HG03175 (cell line): ENCODE measurements around the gene NR1D1.

Experiments used
- ATAC-seq: cut with Tn5 transposase; IDR thresholded peaks from one replicate; pipeline ENCODE4 v1.9.1; 2021; ENCODE audit warnings: mild to moderate bottlenecking, moderate library complexity; ENCODE audit not compliant: unreplicated experiment

Gene NR1D1

DNA sequence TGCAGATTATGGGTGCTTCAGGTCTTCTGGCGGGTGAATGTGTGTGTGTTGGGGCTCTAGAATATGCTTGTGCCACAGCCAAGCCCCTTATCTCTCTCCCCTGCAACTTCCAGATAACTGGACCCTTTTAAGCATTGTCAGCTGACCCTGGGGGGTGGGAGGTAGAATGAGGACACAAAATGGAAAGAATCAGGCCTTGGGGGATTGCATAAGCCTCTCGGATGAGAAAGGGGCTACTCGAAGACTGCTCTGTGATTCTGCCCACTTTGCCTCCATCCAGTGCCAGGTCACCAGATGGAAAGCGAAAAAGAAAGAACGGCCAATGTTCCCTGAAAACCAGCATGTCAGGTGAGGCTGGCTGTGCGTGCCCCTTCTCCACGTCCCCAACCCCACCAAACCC, 23.8 kb downstream of the NR1D1 start:
- no peak for ATAC-seq

DNA sequence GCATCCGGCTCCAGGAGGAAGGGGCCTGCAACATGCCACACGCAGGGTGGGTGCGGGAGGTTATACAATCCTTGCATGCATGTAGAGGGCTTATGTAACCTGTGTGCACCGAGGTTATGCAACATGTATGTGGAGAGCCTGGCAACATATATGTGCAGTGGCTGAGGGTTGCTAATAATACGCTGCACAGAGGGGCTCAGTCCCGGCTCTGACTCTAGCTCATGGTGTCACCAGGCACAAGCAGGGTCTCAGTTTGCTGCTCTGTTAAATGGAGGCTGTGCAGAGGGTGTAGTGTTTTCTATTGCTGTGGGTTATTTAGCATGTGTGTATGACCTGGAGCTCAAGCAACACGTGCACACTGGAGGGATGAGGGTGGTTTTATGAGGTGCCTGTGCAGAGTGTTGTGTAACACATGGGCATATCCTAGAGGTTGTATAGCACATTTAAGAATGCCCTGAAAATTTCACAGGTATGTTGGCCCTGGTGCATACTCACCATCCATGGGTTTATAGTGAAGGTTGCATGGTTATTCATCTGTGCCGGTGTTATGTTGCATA, 24.4 kb downstream of the NR1D1 start:
- no peak for ATAC-seq

DNA sequence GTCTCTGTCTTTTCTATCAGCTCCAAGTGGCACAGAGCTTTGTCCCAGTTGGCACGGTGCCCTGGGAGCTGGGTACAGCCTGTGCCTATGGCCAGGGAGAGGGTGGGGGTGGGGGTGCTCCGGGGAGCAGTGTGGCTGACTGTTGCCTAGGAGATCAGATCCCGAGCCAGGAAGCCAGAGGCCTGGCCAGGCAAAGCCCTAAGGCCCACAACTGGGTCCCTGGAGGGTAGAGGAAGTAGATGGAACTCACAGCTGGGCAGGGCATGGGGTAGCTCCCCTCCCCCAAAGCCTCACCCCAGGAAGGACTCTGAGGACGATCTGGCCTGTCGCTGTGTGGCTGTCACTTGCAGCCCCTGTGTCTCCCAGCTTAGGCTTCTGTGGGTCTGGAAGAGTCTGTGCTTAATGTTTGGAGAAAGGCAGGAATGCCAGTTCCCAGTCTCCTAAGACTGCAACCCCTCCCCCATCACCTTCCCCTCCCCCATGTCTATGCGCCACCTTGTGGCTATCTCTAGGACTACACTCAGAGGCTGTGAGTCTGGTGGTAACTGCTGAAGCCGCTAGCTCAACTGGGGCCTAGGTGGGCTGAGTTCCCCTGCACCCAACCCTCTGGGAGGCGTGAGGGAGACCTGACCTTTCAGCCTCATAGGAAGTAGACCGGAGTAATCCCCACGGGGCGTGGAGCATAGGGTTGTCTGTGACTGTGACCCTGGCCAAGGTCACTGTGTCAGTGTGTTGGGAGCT, 25.0 kb downstream of the NR1D1 start:
- ATAC-seq: no peak

DNA sequence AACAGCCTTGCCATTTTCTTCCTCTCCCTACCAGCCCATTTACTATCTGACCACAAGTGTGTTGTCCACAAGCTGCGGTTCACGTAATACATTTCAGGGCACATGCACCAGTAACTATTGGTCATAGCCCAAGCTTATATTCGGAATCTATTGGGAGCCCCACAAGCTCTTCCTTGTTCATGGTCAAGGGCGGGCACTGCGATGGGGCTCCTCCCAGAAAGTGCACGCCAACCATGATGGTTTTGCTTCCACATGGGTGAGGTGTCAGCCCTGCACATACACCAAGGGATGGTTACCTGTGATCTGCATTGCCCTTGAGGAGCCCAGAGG, 25.6 kb downstream of the NR1D1 start:
- ATAC-seq: no peak

DNA sequence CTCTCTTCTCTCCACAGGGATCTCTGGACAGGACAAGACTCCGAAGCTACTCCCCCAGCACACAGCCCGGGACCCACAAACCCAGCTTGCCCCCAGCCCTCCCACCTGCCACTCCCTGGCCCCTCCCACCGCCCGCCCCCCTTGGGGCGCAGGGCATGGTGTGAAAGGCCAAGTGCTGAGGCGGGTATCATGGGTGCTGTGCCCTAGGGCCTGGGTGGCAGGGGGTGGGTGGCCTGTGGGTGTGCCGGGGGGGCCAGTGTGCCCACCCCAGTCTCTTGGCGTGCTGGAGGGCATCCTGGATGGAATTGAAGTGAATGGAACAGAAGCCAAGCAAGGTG, 26.2 kb downstream of the NR1D1 start:
- no peak for ATAC-seq

DNA sequence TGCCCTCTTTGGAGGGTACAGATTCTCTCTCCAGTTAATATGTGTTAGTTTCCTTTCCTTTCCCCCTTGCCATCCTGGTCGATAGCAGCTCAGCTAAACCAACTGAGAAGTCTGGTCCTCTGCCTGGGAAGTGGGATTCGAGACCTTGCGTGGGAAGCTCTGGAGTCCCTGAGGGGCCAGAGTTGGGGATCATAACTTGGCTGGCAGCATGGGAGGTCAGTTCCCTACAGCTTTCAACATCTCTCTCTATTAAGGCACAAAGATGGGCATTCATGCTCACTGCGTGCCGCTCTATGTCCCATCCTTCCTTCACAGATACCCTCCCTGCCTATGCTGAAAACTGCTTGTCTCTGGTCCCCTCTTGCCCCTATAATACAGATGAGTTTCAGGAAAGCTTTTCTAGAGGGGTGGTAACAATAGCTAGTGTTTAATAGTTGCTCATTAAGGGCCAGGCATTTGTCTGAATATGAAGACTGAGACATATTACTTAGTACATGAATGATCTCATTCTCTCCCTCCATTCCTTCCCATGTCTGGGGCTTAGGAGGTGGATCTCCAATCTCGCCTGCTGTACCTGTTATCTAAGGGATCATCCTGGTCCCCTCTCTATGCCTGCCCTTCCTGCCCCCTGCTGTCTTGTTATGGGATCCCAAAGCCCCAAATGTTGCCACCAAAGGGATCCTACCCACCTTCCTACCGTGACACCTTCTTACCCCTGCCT, 26.8 kb downstream of the NR1D1 start:
- ATAC-seq: no peak

DNA sequence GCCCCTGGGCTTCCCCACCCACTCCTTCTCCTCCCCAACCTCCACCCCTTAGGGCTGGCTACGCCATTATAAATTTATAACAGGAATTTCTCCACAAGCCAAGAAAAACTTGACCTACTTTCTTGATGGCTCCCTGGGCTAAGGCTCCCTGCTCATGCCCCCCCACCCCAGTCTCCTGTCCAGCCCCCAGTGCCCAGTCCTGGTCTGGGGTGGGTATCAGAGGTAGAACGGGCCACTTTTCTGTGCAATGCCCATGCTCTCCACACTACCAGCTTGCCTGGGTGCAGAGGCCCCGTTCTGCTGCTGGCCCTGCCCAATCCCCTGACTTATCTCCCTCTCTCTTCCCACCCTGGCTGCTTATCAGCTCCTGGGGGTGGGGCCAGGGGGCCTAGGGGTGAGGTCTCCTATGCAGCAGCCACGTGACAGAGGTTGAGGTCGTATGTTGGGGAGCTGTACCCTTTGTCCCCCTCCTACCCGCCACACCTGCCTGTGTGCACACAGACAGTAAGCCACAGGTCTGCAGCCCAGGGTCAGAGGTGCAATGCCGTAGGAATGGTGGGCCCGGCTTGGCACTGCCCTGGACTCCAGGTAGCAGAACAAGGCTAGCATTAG, 27.5 kb downstream of the NR1D1 start:
- ATAC-seq: no peak

DNA sequence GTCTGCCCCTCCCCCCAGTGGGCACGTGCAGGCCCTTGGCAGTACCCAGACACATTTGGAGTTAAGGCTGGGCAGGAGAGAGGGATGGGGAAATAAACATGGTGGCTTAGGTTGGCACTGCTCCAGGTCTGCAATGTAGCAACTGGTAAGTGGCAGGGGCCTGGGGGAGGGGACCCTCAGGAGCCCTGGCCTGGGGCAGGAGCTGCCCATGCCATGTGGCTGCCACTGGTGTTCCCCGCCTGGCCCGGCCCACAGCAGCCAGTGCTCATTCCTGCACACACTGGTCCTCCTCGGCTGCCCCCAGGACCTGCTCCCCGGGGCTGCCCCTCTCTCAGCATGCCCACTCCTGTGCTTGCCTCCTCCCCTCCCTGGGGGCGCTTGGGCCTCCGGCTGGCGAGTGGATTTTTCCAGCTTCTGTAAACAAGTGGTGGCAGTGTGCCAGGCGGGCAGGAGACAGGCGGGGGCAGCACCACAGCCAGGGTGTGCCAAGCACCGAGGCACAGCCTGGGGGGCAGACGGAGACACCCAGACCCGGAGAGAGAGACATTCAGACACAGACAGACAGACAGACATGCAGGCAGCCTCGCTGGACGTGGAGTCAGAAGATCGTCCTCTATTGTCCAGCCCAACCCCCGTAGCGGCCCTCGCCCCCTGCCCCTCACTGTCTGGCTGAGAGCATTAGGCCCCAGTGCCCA, 28.2 kb downstream of the NR1D1 start:
- no peak for ATAC-seq

DNA sequence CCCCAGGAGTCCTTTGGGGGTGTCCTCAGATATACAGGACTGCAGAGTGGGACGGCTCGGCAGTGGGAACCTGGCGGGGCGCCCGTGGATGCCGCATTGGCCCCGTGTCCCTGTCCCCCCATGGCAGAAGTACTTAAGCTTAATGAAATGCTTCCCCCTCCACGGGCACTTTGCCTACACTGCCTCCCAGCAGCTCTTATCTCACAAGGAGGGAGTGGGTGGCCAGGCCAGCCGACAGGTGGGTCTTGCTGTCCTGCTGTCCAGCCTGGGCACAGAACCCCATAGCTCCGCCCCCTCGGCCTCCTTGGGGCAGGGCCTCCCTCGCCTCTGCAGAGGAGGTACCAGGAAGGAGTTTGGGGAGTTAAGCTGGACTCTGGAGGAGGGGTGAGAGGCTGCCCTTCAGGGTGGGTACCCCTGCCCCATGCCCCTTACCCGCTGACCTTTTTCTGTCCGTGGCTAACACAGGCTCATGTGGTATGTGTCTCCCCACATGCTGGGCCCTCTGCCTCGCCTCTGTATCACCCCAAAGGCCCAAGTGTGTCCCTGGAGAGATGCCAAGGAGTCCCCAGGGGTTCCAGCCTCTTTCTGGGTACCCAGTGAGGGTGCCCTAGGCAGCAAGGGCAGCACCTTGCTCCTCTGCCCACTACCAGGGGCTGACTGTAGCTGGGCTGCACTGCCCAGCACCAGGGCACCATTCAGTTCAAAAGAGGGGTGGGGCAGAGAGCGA, 28.9 kb downstream of the NR1D1 start:
- ATAC-seq: no peak

DNA sequence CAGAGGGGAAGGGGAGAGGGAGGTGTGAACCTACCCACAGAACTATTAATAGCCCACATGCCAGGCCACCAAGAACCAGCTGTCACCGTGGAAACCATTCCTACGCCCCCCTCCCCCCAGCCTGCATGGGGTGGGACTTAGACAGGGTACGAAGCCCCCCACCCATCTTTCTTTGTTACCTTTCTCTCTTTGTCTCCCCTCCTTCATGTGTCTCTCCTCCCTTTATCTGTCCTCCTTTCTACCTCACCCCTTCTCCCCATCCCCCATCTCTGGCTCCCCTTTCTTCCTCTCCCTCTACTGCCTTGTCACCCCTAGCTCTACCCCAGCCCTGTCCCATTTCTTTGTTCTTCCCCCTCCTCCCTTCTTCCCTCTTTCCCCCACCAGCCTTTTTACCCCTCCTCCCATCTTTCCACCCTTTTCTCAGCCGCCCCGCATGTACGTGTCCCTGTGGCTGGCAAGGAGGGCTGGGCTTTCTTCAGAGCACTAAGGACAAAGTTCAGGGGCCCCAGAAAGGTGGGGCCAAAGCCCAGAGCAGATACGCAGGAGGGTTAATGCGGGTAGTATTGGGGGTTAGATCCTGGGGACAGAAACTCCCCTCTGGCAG, 29.6 kb downstream of the NR1D1 start:
- no peak for ATAC-seq

DNA sequence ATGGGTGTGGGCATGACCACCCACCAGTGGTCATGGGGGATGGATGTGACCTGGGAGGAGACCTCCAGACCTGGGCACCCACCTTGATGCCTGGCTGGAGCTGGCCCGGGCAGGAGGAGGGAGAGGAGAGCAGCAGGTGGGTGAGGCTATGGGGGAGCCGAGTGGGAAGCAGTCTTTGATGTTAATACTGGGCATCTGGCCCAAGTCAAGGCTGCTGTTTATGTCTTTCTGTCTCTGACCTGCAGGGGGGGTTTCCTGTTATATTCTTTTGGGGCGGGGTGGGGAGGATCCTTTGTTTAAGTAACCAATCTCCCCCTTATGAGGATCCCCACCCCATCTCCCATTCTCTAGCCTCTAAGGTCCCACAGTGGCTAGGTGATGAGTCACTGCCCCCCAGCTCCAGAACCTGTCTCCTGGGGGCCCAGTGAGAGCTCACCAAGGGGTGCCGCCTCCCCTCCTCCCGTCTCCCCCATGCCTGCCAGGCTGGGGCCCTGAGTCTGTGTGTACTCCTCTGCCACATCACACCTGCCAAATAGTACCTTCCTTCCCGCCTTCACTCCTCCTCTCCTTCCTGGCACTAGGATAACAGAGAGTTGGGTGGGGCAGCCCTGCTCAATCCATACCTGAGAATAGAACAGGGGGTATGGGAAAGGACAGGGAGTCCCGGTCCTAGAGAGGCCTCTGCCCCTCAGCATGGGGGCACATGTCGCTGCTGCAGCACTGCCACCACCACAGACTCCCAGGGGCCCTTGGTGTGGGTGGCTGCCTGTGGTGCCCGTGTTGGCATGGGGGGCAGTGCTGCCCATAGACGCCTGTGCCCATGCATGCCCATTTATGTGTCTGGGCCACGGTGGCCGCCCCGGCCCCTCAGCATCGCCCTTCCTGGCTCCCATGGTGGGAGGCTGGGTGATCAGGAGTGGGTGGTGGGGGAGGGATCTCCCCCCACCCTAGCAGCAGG, 30.4 kb downstream of the NR1D1 start:
- ATAC-seq: no peak

DNA sequence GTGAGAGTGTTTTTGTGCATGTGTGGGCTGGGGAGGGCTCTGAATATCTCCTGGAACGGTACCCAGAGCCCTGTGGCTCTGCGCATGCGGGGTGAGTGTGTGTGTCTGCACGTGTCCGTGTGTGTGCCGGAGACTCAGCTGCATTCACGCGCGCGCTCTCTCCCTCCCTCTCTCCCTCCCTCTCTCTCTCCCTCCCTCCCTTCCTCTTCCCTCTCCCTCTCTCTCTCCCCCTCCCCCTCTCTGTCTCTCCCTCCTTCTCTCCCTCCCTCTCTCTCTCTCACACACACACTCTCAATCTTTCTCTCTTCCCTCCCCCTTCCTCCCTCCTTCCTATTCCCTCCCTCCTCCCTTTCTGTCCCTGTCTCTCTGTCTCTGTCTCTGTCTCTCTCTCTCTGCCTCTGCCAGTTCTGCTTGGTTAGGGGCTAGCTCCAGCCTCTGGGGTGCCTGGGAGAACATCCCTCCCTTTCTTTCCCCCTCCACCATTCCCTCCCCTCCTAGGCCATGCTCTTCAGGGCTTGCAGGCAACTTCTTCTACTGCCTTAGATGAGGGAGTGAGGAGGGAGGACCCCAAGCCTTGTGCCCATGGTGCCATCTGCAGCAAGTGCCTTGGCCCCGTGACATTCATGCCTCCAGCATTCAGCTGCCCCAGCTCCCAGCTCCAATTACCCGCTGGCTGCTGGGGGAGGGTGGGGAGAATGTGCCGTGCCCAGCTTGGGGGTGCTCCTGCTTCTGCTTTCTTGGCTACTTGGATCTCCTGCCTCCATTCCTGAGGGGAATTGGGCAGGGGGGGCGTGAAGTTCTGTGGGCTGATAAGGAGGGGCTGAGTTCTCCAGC, 31.3 kb downstream of the NR1D1 start:
- no peak for ATAC-seq

DNA sequence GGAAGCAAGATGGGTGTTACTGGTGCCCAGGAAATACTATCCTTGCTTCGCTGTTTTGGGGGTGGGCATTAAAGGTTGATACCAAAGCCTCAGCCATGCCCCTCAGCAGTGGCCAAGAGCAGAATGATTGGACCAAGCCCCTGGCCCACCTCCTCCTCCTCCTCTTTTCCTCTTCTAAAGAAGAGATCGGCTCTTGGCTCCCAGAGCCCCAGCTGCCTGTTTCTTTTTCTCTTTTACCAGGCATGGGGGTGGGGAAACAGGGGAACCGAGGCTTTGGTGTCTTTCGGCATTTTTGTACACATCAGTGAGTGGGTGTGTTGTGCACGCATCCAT, 31.8 kb downstream of the NR1D1 start:
- no peak for ATAC-seq

DNA sequence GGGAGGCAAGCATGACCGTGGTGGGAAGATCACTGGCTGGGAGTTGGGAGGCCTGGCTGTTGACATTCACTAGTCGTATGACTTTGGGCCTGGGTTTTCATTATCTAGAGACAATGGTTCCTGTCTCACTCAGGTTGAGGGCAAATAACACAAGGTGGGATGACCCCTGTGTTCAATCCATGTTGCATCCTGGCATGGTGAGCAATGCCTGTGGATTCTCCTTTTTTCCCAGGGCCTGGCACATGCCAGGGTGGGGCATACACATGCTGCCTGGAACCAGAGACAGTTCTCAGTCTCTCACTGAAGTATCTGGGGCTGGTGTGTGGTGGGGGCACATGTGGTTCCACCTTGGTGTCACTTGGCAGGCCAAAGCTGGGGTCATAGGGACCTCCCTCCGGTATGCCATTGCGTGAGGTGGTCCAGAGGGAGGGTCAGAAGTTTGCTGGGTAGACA, 32.2 kb downstream of the NR1D1 start:
- no peak for ATAC-seq

DNA sequence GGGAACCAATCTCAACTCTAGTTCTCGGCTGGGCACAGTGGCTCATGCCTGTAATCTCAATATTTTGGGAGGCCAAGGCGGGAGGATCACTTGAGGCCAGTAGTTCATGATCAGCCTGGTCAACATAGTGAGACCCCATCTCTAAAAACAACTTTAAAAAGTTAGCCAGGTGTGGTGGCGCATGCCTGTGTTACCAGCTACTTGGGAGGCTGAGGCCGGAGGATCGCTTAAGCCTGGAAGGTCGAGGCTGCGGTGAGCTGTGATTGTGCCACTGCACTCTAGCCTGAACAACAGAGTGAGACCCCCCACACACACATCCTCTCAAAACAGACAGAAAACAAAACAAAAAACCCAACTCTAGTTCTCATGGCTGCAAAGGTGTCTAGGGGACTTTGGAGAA, 32.7 kb downstream of the NR1D1 start:
- ATAC-seq: no peak

DNA sequence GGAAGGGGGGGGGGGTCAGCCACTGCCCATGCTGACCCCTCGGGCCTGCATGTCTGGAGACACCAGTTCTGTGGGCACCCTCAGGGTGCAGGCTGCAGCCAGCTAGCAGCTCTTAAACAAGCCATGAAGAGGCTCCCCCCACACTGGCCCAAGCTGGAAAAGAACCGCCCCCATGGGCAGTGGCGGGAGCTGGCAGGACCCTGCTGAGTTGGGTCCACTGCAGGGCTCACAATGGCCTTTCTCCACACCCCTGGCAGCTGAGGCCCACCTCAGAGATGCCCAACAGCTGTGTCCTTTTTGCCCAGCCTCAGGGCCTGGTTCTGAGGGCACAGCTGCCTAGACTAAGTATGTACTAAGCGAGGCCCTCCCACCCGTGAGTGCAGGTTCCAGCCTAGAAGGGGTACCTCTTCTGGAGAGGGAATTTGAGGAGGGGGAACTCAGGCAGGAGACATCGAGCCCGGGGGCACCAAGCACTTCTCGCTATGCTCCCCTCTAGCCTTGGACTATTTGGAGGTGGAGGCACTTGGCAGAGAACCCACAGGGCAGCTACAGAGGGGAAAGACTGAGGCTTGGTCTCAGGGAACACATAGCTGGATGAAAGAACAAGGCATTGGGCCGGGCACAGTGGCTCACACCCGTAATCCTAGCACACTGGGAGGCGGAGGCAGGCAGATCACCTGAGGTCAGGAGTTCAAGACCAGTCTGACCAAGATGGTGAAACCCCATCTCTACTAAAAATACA, 34.4 kb downstream of the NR1D1 start:
- no peak for ATAC-seq

DNA sequence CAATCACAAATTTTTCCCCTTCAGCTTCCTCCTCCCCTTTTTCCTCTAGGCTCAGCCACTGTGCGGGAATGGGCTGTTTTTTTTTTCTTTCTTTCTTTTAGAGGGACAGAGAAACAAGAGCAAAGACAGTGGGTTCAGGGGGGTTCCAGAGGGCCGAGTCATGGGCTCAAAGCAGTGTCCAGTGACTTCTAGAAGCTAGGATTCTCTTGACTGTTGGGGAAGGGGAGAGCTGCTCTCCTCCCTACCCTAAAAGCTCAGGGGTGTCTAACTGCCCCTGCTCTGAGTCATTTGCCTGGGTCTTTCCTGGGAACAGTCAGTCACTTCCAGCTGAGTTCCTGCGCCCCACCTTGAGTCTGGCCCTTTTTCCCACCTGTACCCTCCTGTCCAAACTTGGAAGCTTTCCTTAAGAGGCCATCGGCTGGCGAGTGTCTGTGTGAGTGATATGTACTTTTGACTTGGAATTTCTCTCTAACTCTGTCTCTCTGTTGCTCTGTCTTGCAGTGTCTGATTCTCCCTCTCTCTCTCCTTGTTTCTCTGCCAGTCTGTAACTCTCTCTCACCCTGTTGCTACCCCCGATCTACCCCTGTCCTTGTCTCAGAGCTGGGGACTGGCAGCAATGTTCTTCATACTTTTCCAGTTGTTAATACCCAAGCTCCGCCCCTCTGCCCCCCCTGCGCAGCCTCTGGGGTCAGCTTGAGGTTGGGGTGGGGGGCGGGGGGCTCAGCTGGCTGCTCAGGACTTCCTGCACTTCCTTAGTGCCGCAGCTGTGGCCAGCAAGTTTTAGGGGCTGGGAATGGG, 35.2 kb downstream of the NR1D1 start:
- ATAC-seq: no peak
